ENCODE results near the gene ZNF470.

DNA sequence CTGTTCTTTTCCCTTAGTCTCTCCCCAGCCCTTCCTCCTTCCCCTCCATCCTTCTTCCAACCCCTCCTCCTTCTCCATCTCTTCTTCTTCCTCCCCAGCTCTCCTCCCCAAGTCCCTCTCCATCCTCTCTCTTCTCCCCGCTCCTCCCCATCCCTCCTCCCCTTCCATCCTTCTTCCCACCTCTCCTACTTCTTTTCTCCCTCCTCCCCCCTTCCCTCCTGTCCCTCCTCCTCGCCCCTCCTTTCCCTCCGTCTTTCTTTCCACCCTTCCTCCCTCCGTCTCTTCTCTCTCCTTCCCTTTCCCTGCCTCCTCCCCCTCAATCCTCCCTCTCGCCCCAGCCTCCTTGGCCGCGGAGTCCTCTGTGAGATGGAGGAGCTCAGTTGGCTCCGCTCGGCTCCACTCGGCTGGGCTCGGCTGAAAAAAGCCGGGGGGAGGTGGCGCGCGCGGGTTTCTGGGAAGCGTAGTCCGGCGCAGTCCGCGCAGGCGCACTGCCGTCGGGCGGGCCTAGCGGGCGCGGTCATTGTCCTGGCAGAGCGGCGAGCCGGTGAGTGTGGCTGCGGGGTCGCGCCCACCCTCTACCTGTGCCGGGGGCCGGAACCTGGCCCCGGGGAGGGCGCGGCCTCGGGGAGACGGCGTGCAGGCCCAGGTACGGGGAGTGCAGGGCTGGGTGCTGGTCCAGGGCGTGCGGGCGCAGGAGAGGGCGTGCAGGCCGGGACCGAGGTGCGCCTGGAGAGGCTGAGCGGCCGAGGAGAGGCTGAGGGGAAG lies 27.7 kb downstream of the ZNF470 start, which contains the start of gene ZNF71:
- TF ChIP-seq, protein P1, sequence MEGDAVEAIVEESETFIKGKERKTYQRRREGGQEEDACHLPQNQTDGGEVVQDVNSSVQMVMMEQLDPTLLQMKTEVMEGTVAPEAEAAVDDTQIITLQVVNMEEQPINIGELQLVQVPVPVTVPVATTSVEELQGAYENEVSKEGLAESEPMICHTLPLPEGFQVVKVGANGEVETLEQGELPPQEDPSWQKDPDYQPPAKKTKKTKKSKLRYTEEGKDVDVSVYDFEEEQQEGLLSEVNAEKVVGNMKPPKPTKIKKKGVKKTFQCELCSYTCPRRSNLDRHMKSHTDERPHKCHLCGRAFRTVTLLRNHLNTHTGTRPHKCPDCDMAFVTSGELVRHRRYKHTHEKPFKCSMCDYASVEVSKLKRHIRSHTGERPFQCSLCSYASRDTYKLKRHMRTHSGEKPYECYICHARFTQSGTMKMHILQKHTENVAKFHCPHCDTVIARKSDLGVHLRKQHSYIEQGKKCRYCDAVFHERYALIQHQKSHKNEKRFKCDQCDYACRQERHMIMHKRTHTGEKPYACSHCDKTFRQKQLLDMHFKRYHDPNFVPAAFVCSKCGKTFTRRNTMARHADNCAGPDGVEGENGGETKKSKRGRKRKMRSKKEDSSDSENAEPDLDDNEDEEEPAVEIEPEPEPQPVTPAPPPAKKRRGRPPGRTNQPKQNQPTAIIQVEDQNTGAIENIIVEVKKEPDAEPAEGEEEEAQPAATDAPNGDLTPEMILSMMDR (IDR thresholded peaks at IDR 0.05; ENCODE audit: low read depth, low read length, poor library complexity, severe bottlenecking), result no peak
- no peak for TF ChIP-seq EZH2phosphoT487 (IDR thresholded peaks at IDR 0.05; ENCODE audit: borderline replicate concordance, low read length)

All from DOHH2 (cell line).